ENCODE results near the gene ZNF496.

GRCh38 chr1:247360991-247361731 is 29.5 kb upstream of the ZNF496 start:
- TF ChIP-seq E2F1 (CRISPR knock-in tag; IDR thresholded peaks at IDR 0.05) (no peak), BCOR (IDR thresholded peaks at IDR 0.05) (no peak), MXI1 (IDR thresholded peaks at IDR 0.05; ENCODE audit: low read depth, low read length) (no peak), PHF20 (IDR thresholded peaks at IDR 0.05; ENCODE audit: partially characterized antibody) (no peak)
